Endothelial cell of umbilical vein (primary cell): Measurements from ENCODE around the gene SLC5A10. TPM values are rescaled to one million over a fixed set of nuclear protein-coding genes. Genes with fewer than 3 reads are reported as not detected.

Experiments used
- BruUV-seq: library from RNA; stranded (reverse); fragments of 400-500 nt; replicated peaks from 2 replicates; lab custom pipeline; 2021; lab: Mats Ljungman, UMichigan
- CTCF ChIA-PET: fragments of 300-600, 350-600 bp; sonication (Branson Sonifier 250); formaldehyde crosslinking; loops from one replicate; lab custom pipeline; 2021; ENCODE audit warnings: antibody characterized with exemption, inconsistent platforms; lab: Charles Lee
- POLR2A ChIA-PET: fragments of 300-600, 350-600 bp; sonication (Branson Sonifier 250); formaldehyde crosslinking; loops from one replicate; lab custom pipeline; 2021; ENCODE audit warnings: antibody characterized with exemption, inconsistent platforms; lab: Charles Lee
- DNase-seq: peaks from one replicate; pipeline ENCODE4 v3.0.0-alpha.2; 2011; ENCODE audit warnings: low read depth, low spot score
- FAIRE-seq: peaks from 2 replicates; lab custom pipeline; 2011; peaks lifted over from hg19 to GRCh38; lab: Jason Lieb, UNC
- H2AFZ ChIP-seq: 2 replicates; pipeline ENCODE4 v1.6.0; 2012; ENCODE audit warnings: low read depth, low read length, control low read depth, inconsistent platforms
- H3K27ac ChIP-seq: 2 replicates; pipeline ENCODE4 v1.5.1; 2011; ENCODE audit warnings: low read depth, mild to moderate bottlenecking, control low read depth, low read length, moderate library complexity; ENCODE audit not compliant: insufficient read depth
- H3K27me3 ChIP-seq, 2 experiments: 2 replicates each; pipeline versions ENCODE4 v1.6.0 to v1.6.1; 2011; ENCODE audit warnings: low read length in 2 of 2, mixed read lengths in 1 of 2; ENCODE audit not compliant: control insufficient read depth in 2 of 2, insufficient read depth in 2 of 2
- H3K36me3 ChIP-seq, 2 experiments: 2 replicates in 1 of 2; 3 replicates in 1 of 2; pipeline ENCODE4 v1.5.1; 2011; ENCODE audit warnings: low read length in 2 of 2, mild to moderate bottlenecking in 1 of 2, moderate library complexity in 1 of 2; ENCODE audit not compliant: control insufficient read depth in 2 of 2, insufficient read depth in 2 of 2; ENCODE audit errors: extremely low read depth in 1 of 2
- H3K4me1 ChIP-seq: 3 replicates; pipeline ENCODE4 v1.5.1; 2011; ENCODE audit warnings: mild to moderate bottlenecking, low read length; ENCODE audit not compliant: control insufficient read depth, insufficient read depth; ENCODE audit errors: extremely low read depth
- H3K4me2 ChIP-seq: 2 replicates; pipeline ENCODE4 v1.6.1; 2011; ENCODE audit warnings: low read length, control low read depth, mixed read lengths; ENCODE audit not compliant: insufficient read depth
- H3K4me3 ChIP-seq, 3 experiments: fragments of 200-600 bp in 1 of 3; sonication (generic), shearing (Covaris generic) in 1 of 3; replicated peaks in 1 of 3; 2 replicates each; pipeline ENCODE4 v1.5.1; 2011 to 2016; ENCODE audit warnings: control low read depth in 3 of 3, low read length in 3 of 3, mild to moderate bottlenecking in 2 of 3, inconsistent platforms in 1 of 3, low read depth in 1 of 3, moderate library complexity in 1 of 3; ENCODE audit not compliant: insufficient read depth in 1 of 3
- H3K79me2 ChIP-seq: 2 replicates; pipeline ENCODE4 v1.6.0; 2012; ENCODE audit warnings: low read length, inconsistent platforms; ENCODE audit not compliant: control insufficient read depth, insufficient read depth
- H3K9ac ChIP-seq: replicated peaks from 2 replicates; pipeline ENCODE3; 2011; ENCODE audit warnings: low read length, control low read depth; ENCODE audit not compliant: insufficient read depth; ENCODE audit errors: extremely low read depth
- H3K9me1 ChIP-seq: replicated peaks from 3 replicates; pipeline ENCODE4 v1.6.0; 2011; ENCODE audit warnings: mild to moderate bottlenecking, low read length; ENCODE audit not compliant: control insufficient read depth, insufficient read depth; ENCODE audit errors: extremely low read depth
- H3K9me3 ChIP-seq: replicated peaks from 2 replicates; pipeline ENCODE4 v1.5.1; 2012; ENCODE audit warnings: low read length, inconsistent platforms; ENCODE audit not compliant: control insufficient read depth, insufficient read depth
- H4K20me1 ChIP-seq: replicated peaks from 2 replicates; pipeline ENCODE3; 2011; ENCODE audit warnings: mild to moderate bottlenecking, low read length; ENCODE audit not compliant: control insufficient read depth, insufficient read depth; ENCODE audit errors: extremely low read depth
- CTCF ChIP-seq, 2 donors: IDR thresholded peaks; 1 replicate in 1 of 2; 2 replicates in 1 of 2; pipeline ENCODE4 v1.5.1; 2011; ENCODE audit warnings: low read length in 2 of 2, mild to moderate bottlenecking in 2 of 2, moderate library complexity in 2 of 2, control low read depth in 1 of 2, inconsistent platforms in 1 of 2, low read depth in 1 of 2; ENCODE audit not compliant: insufficient read depth in 1 of 2; ENCODE audit errors: extremely low read depth in 1 of 2
- EZH2 ChIP-seq: IDR thresholded peaks from 2 replicates; pipeline ENCODE4 v1.6.1; 2012; ENCODE audit warnings: borderline replicate concordance, low read depth, mild to moderate bottlenecking, moderate library complexity, low read length, inconsistent platforms; ENCODE audit not compliant: severe bottlenecking
- GATA2 ChIP-seq: IDR thresholded peaks from 2 replicates; pipeline ENCODE4 v1.7.0; 2011; ENCODE audit warnings: low read depth, mild to moderate bottlenecking, moderate library complexity, mixed read lengths, low read length; ENCODE audit not compliant: insufficient read length, insufficient read depth
- JUN ChIP-seq: IDR thresholded peaks from 2 replicates; pipeline ENCODE4 v1.6.1; 2011; ENCODE audit warnings: borderline replicate concordance, low read depth; ENCODE audit not compliant: insufficient read length, insufficient read depth
- MAX ChIP-seq: IDR thresholded peaks from 2 replicates; pipeline ENCODE4 v1.6.1; 2011; ENCODE audit not compliant: insufficient read depth, insufficient read length
- POLR2A ChIP-seq: IDR thresholded peaks from 2 replicates; pipeline ENCODE4 v1.6.1; 2012; ENCODE audit warnings: low read depth, mild to moderate bottlenecking, control low read depth, low read length
- POLR2AphosphoS5 ChIP-seq: IDR thresholded peaks from 2 replicates; pipeline ENCODE4 v1.6.1; 2012; ENCODE audit warnings: low read depth, mild to moderate bottlenecking, control low read depth, low read length, moderate library complexity; ENCODE audit not compliant: insufficient read depth
- dilution Hi-C: fragments of 300-500 bp; cut with MboI; formaldehyde crosslinking; loops from one replicate; pipeline ENCODE4 v1.15.0; 2019; ENCODE audit warnings: low sequenced_read_pairs; ENCODE audit not compliant: extremely low pct_ligation_motif_present
- intact Hi-C: fragments of 100-400 bp; cut with micrococcal nuclease; formaldehyde crosslinking; loops from one replicate; pipeline ENCODE4 v1.10.0; 2022
- polyA plus RNA-seq, 4 experiments: library from polyadenylated mRNA; depleted of rRNA in 3 of 4; stranded (reverse) in 3 of 4; unstranded in 1 of 4; fragments of >200 nt; gene quantifications; 2 replicates each; pipeline versions ENCODE4 v1.2.1 to v1.2.3, GENCODE V29; 2011 to 2012; ENCODE audit warnings: missing spikeins in 1 of 4
- total RNA-seq: library from RNA; stranded (reverse); gene quantifications from 2 replicates; pipeline ENCODE4 v1.2.3, GENCODE V29; 2021

Gene SLC5A10
- total and polyA plus RNA-seq, 2 donors (not counting 3 experiments of a cell fraction or from before 2014, with no cell fraction given), result not detected

- H3K36me3 ChIP-seq, result peaks cover 0 to 10% of the 10 kb centered on the region in 2 experiments
- ChIA-PET CTCF (no interaction called here), POLR2A (no interaction called here)
- H3K4me3 ChIP-seq, result no peak overlapping the region
- no peaks in the 10 kb centered on the region for H3K9me1 ChIP-seq
- dilution Hi-C loops, result no loop called here
- no TSS peak for BruUV-seq
- DNase-seq (no peak), FAIRE-seq (no peak)
- H3K4me2 ChIP-seq, result no peak overlapping the region
- no peak overlapping the region for H2AFZ ChIP-seq
- intact Hi-C loops, result no loop called here
- no peaks in the 10 kb centered on the region for H3K4me1 ChIP-seq
- no peaks in the 10 kb centered on the region for H3K79me2 ChIP-seq
- H3K27ac ChIP-seq, result no peak overlapping the region
- H3K9ac ChIP-seq, result no peak overlapping the region
- H3K9me3 ChIP-seq, result no peaks in the 10 kb centered on the region
- H3K27me3 ChIP-seq, result no peaks in the 10 kb centered on the region
- H4K20me1 ChIP-seq, result no peaks in the 10 kb centered on the region
- TF ChIP-seq GATA2 (no peak), POLR2A (no peak), CTCF (IDR thresholded peaks at IDR 0.05; ENCODE audit: extremely low read depth in 1 of 2, insufficient read depth in 1 of 2, low read depth in 1 of 2, low read length in 2 of 2) (no peak), EZH2 (no peak), POLR2AphosphoS5 (no peak), MAX (no peak), JUN (no peak)
Measured at GRCh38 chr17:18910881-18911280, 41.1 kb upstream of the SLC5A10 start.
